ENCODE measurements around the gene FLOT2. TPM values are rescaled to one million over a fixed set of nuclear protein-coding genes. Genes with fewer than 3 reads are reported as not detected.
"Not testable (repeated sequence)": the region's sequence is repeated elsewhere in the genome, so short reads cannot be mapped to it uniquely, and the experiment has no call there.

Gene FLOT2
- total RNA-seq, 1 donor from 2014 or later: 74.1 TPM

DNA sequence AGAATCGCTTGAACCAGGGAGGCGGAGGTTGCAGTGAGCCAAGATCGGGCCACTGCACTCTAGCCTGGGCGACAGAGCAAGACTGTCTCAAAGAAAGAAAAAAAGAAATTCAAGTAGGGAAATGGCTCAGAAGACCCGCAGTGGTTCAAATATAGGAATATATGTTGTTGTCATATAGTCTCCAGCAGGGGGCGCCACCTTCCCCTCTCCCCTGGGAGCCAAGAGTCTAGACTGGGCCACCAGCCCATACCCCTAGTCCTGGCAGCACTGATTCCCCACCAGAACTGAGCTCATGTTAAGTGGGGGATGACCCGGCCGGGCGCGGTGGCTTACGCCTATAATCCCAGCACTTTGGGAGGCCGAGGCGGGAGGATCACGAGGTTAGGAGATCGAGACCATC, 48.9 kb downstream of the FLOT2 start:
- H3K36me3 Mint-ChIP-seq (ENCODE audit: low read depth); H3K4me1 Mint-ChIP-seq (ENCODE audit: low read depth): not testable (repeated sequence)
- DNase-seq (ENCODE audit: low spot score): peak; percentile 56

DNA sequence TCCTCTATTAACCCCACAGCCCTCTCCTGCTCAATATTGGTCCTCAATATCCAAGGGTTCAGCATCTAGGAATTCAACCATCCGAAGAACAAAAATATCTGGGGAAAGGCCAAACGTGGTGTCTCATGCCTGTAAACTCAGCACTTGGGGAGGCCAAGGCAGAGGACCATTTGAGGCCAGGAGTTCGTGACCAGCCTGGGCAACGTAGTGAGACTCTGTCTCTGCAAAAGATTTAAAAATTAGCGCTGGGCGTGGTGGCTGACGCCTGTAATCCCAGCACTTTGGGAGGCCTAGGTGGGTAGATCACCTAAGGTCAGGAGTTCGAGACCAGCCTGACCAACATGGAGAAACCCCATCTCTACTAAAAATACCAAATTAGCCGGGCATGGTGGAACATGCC, 50.8 kb downstream of the FLOT2 start:
- not testable (repeated sequence) for H3K4me3 Mint-ChIP-seq (ENCODE audit: unreplicated experiment); H3K4me1 Mint-ChIP-seq (ENCODE audit: low read depth)

More for the DNA sequence above, 48.9 kb downstream of the FLOT2 start:
- not testable (repeated sequence) for H3K4me3 Mint-ChIP-seq (ENCODE audit: unreplicated experiment); H3K27ac Mint-ChIP-seq (ENCODE audit: unreplicated experiment); H3K27me3 Mint-ChIP-seq (ENCODE audit: low read depth); H3K9me3 Mint-ChIP-seq (ENCODE audit: low read depth)
- TF ChIP-seq, protein P1, sequence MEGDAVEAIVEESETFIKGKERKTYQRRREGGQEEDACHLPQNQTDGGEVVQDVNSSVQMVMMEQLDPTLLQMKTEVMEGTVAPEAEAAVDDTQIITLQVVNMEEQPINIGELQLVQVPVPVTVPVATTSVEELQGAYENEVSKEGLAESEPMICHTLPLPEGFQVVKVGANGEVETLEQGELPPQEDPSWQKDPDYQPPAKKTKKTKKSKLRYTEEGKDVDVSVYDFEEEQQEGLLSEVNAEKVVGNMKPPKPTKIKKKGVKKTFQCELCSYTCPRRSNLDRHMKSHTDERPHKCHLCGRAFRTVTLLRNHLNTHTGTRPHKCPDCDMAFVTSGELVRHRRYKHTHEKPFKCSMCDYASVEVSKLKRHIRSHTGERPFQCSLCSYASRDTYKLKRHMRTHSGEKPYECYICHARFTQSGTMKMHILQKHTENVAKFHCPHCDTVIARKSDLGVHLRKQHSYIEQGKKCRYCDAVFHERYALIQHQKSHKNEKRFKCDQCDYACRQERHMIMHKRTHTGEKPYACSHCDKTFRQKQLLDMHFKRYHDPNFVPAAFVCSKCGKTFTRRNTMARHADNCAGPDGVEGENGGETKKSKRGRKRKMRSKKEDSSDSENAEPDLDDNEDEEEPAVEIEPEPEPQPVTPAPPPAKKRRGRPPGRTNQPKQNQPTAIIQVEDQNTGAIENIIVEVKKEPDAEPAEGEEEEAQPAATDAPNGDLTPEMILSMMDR (IDR thresholded peaks at IDR 0.05): peak; percentile 60

DNA sequence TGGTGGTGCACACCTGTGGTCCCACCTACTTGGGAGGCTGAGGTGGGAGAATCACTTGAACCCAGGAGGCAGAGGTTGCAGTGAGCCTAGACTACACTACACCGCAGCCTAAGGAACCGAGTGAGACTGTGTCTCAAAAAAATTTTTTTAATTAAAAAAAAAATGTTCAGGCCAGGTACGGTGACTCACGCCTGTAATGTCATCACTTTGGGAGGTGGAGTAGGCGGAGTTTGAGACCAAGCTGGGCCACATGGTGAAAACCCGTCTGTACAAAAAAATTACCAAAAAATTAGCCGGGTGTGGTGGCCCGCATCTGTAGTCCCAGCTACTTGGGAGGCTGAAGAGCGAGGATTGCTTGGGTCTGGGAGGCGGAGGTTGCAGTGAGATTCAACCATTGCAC, 51.3 kb downstream of the FLOT2 start:
- TF ChIP-seq, protein P1 (IDR thresholded peaks at IDR 0.05): no peak
- Mint-ChIP-seq H3K27me3 (ENCODE audit: low read depth) (no peaks in the 10 kb centered on the region), H3K9me3 (ENCODE audit: low read depth) (no peaks in the 10 kb centered on the region), H3K27ac (ENCODE audit: unreplicated experiment) (no peak overlapping the region), H3K4me1 (ENCODE audit: low read depth) (peaks cover 10% of the 10 kb centered on the region), H3K4me3 (ENCODE audit: unreplicated experiment) (no peak overlapping the region), H3K36me3 (ENCODE audit: low read depth) (peaks cover 2% of the 10 kb centered on the region)
- DNase-seq (ENCODE audit: low spot score): peak; percentile 18

More for the DNA sequence above, 50.8 kb downstream of the FLOT2 start:
- H3K27ac Mint-ChIP-seq (ENCODE audit: unreplicated experiment); H3K36me3 Mint-ChIP-seq (ENCODE audit: low read depth); H3K27me3 Mint-ChIP-seq (ENCODE audit: low read depth); H3K9me3 Mint-ChIP-seq (ENCODE audit: low read depth): not testable (repeated sequence)
- peak; percentile 25 for DNase-seq (ENCODE audit: low spot score)

DNA sequence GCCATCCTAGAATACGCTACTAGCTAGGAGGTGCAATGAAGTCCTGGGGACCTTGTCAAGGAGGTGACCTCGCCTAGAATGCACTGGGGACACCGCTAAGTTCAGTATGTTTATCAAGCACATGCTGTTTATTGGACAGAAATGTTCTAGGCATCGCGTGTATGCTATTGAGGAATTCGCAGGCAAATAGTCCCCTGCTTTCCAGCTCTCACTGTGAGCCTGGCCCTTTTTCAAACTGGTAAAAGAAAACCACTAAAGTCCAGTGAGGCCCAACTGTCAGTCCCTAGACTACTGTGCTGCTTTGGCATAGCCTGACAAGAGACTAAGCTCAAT, 53.8 kb downstream of the FLOT2 start:
- H3K27ac Mint-ChIP-seq (ENCODE audit: unreplicated experiment): peak overlapping the region; percentile 22
- H3K36me3 Mint-ChIP-seq (ENCODE audit: low read depth): peaks cover 2% of the 10 kb centered on the region
- no peaks in the 10 kb centered on the region for H3K27me3 Mint-ChIP-seq (ENCODE audit: low read depth)
- TF ChIP-seq, protein P1 (IDR thresholded peaks at IDR 0.05): no peak
- H3K4me3 Mint-ChIP-seq (ENCODE audit: unreplicated experiment): no peak overlapping the region
- H3K9me3 Mint-ChIP-seq (ENCODE audit: low read depth): no peaks in the 10 kb centered on the region
- DNase-seq (ENCODE audit: low spot score): no peak
- peaks cover 25% of the 10 kb centered on the region for H3K4me1 Mint-ChIP-seq (ENCODE audit: low read depth)

DNA sequence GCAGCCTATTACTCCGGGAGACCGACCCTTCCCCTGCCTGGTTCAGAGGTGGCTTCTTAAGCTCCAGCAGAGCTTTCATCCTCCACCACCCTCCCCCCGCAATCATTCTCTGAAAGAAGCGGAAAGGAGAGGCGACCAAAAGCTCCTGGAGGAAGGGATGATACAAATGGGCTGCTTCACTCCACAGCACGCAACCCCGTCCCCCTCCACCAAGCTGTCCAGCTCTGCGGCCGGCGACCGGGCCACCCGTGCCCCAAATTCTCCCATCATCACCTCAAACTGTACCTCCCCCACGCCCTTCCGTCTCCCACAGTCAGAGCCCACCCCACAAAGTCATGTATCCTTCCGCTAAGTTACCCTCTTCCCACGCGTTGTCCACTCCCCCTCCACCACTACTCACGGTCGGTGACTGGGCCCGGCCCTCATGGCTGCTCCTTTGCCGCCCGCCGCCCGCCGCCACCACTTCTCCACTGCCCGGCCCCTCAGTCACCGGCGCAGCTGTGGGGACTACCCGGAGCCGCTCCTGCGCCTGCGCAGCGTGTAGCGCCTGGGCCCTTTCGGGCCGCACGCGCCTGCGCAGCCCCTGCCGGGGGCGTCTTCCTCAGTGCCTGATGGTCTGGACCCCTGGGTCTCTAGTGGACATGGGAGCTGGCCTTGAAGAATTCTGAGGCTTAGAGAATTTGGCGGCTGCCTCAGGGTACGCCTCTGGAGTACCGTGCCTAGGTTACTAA, 55.1 kb downstream of the FLOT2 start, which contains the start of gene FAM222B:
Gene FAM222B (minus strand): TSS at position 509 of the 731 bp plus-strand sequence. CDS start 76,123 bp downstream, outside the sequence.
- Mint-ChIP-seq H3K4me1 (ENCODE audit: low read depth) (peaks cover 27% of the 10 kb centered on the region), H3K27me3 (ENCODE audit: low read depth) (no peaks in the 10 kb centered on the region), H3K9me3 (ENCODE audit: low read depth) (no peaks in the 10 kb centered on the region), H3K27ac (ENCODE audit: unreplicated experiment) (peak within 1 kb of the TSS; percentile 94), H3K36me3 (ENCODE audit: low read depth) (peaks cover 2% of the 10 kb centered on the region), H3K4me3 (ENCODE audit: unreplicated experiment) (peak within 1 kb of the TSS; percentile 99)
- TF ChIP-seq, protein P1 (IDR thresholded peaks at IDR 0.05): no peak
- DNase-seq (ENCODE audit: low spot score): peak; percentile 94

DNA sequence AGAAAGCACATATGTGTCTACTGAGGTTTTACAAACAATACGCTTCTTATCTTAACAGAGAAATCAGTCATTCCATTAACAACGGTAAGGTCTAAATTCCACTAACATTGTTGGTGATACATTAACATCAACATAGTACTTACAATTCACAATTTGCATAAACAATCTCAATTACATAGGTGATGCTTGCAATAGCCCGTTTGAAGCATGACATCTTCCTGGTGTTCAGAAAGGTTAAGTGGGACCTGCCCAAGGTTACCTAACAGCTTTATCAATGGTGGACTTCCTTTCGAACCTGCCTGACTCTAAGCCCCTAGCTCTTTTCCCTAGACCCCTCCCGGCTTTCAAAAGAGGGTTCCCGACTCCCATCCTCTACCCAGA, 55.6 kb downstream of the FLOT2 start:
- no peak for DNase-seq (ENCODE audit: low spot score)
- H3K9me3 Mint-ChIP-seq (ENCODE audit: low read depth): no peaks in the 10 kb centered on the region

More for the DNA sequence above, 55.6 kb downstream of the FLOT2 start:
- Mint-ChIP-seq H3K4me1 (ENCODE audit: low read depth) (peaks cover 27% of the 10 kb centered on the region), H3K27ac (ENCODE audit: unreplicated experiment) (peak overlapping the region; percentile 94), H3K27me3 (ENCODE audit: low read depth) (no peaks in the 10 kb centered on the region), H3K4me3 (ENCODE audit: unreplicated experiment) (peak overlapping the region; percentile 99), H3K36me3 (ENCODE audit: low read depth) (peaks cover 2% of the 10 kb centered on the region)
- TF ChIP-seq, protein P1 (IDR thresholded peaks at IDR 0.05): no peak
